Panc1 (cell line): ENCODE data around the gene ARMC10. TPM values are rescaled to one million over a fixed set of nuclear protein-coding genes. Genes with fewer than 3 reads are reported as not detected.

Experiments used
- ATAC-seq: fragments of 200-7000 bp; cut with Tn5 transposase; 2 replicates; pipeline ENCODE4 v1.9.1; 2020; ENCODE audit warnings: mild to moderate bottlenecking, moderate library complexity
- BruUV-seq: library from RNA; stranded (reverse); fragments of 400-500 nt; replicated peaks from 2 replicates; lab custom pipeline; 2021; lab: Mats Ljungman, UMichigan
- CTCF ChIA-PET: fragments of 300-600 bp; sonication (Branson Sonifier 250); formaldehyde crosslinking; loops from one replicate; lab custom pipeline; 2022; ENCODE audit warnings: antibody characterized with exemption; lab: Charles Lee
- POLR2A ChIA-PET: fragments of 300-600 bp; sonication (Branson Sonifier 250); formaldehyde crosslinking; loops from one replicate; lab custom pipeline; 2022; ENCODE audit warnings: antibody characterized with exemption; lab: Charles Lee
- DNase-seq: peaks from one replicate; pipeline ENCODE4 v3.0.0-alpha.2; 2010; ENCODE audit warnings: low read depth, low spot score
- H3K27ac ChIP-seq: 2 replicates; pipeline ENCODE4 v1.5.1; 2011; ENCODE audit warnings: mild to moderate bottlenecking, low read length, inconsistent platforms
- H3K27me3 ChIP-seq: fragments of 200-500 bp; sonication (Bioruptor generic); 2 replicates; pipeline ENCODE4 v1.6.0; 2014; ENCODE audit warnings: low read length, inconsistent platforms; ENCODE audit not compliant: control insufficient read depth, insufficient read depth
- H3K36me3 ChIP-seq: fragments of 200-500 bp; sonication (Bioruptor generic); 2 replicates; pipeline ENCODE4 v1.5.1; 2014; ENCODE audit warnings: inconsistent platforms, mild to moderate bottlenecking, low read length, moderate library complexity; ENCODE audit not compliant: control insufficient read depth, insufficient read depth
- H3K4me1 ChIP-seq: 2 replicates; pipeline ENCODE4 v1.5.1; 2011; ENCODE audit warnings: inconsistent platforms, mild to moderate bottlenecking, low read length, moderate library complexity; ENCODE audit not compliant: control insufficient read depth, insufficient read depth
- H3K4me3 ChIP-seq, 2 experiments: 2 replicates each; pipeline ENCODE4 v1.5.1; 2011 to 2012; ENCODE audit warnings: low read depth in 2 of 2, low read length in 2 of 2, mild to moderate bottlenecking in 2 of 2, inconsistent platforms in 1 of 2, moderate library complexity in 1 of 2
- H3K9me3 ChIP-seq: fragments of 200-500 bp; sonication (Bioruptor generic); 2 replicates; pipeline ENCODE4 v1.5.1; 2014; ENCODE audit warnings: low read depth, mild to moderate bottlenecking, inconsistent platforms, low read length, moderate library complexity; ENCODE audit not compliant: control insufficient read depth, insufficient read depth
- POLR2AphosphoS5 ChIP-seq: IDR thresholded peaks from 2 replicates; pipeline ENCODE4 v1.6.1; 2012; ENCODE audit warnings: mild to moderate bottlenecking, low read depth, low read length, moderate library complexity
- SIN3A ChIP-seq: IDR thresholded peaks from 2 replicates; pipeline ENCODE4 v1.6.1; 2012; ENCODE audit warnings: low read depth, mild to moderate bottlenecking, low read length, moderate library complexity, borderline replicate concordance; ENCODE audit not compliant: insufficient read depth
- TCF7L2 ChIP-seq: IDR thresholded peaks from 2 replicates; pipeline ENCODE4 v1.6.1; 2011; ENCODE audit warnings: mild to moderate bottlenecking, low read depth, low read length, inconsistent platforms
- in situ Hi-C: cut with HindIII; loops from 2 replicates; pipeline ENCODE4 v1.10.0; 2016; ENCODE audit warnings: low sequenced_read_pairs, low pct_unique_long_range_greater_than_20kb
- intact Hi-C: fragments of 100-400 bp; cut with micrococcal nuclease; formaldehyde crosslinking; loops from one replicate; pipeline ENCODE4 v1.10.0; 2022; ENCODE audit not compliant: unreplicated experiment
- total RNA-seq: library from RNA; stranded (reverse); gene quantifications from one replicate; pipeline ENCODE4 v1.2.1, GENCODE V29; 2021; ENCODE audit not compliant: unreplicated experiment
- TF ChIP-seq, protein P1 (sequence below): fragments of 450-650 bp; IDR thresholded peaks from 2 replicates; pipeline ENCODE4 v1.5.1; 2017; ENCODE audit warnings: mild to moderate bottlenecking
- TF ChIP-seq, protein P2 (sequence below), 2 experiments: IDR thresholded peaks; 2 replicates each; pipeline ENCODE4 v1.6.1; 2011 to 2012; ENCODE audit warnings: low read depth in 2 of 2, control low read depth in 1 of 2, low read length in 1 of 2, mild to moderate bottlenecking in 1 of 2, moderate library complexity in 1 of 2; ENCODE audit not compliant: insufficient read depth in 1 of 2

Gene ARMC10
- total RNA-seq, 1 experiment from 2014 or later = 73.2 TPM

DNA sequence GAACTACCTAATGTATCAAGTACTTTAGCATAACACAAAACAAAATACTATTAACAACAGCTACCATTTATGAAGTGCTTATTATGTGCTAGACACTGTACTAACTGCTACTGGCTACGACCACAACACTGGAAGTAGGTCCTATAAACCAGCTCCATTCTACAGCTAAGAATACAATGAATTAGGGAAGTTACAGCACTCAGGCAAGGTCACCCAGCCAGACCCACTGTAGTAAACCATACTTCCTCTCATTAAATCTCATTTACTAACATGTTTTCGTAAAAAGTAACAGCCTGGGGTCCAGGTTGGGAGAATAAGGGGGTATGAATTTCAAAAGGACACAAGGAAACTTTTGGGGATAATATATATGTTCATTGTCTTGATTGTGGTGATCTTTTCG is 48.6 kb downstream of the ARMC10 start:
- no TSS peak for BruUV-seq
- Histone ChIP-seq H3K4me3 (no peak overlapping the region), H3K9me3 (no peaks in the 10 kb centered on the region), H3K36me3 (peaks cover 6% of the 10 kb centered on the region; the same call in 1 of the 2 replicates), H3K4me1 (no peaks in the 10 kb centered on the region), H3K27me3 (no peaks in the 10 kb centered on the region), H3K27ac (no peak overlapping the region)
- no peak for TF ChIP-seq SIN3A
- TF ChIP-seq, protein P1, sequence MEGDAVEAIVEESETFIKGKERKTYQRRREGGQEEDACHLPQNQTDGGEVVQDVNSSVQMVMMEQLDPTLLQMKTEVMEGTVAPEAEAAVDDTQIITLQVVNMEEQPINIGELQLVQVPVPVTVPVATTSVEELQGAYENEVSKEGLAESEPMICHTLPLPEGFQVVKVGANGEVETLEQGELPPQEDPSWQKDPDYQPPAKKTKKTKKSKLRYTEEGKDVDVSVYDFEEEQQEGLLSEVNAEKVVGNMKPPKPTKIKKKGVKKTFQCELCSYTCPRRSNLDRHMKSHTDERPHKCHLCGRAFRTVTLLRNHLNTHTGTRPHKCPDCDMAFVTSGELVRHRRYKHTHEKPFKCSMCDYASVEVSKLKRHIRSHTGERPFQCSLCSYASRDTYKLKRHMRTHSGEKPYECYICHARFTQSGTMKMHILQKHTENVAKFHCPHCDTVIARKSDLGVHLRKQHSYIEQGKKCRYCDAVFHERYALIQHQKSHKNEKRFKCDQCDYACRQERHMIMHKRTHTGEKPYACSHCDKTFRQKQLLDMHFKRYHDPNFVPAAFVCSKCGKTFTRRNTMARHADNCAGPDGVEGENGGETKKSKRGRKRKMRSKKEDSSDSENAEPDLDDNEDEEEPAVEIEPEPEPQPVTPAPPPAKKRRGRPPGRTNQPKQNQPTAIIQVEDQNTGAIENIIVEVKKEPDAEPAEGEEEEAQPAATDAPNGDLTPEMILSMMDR = no peak
- in situ Hi-C loops (no loop called here), intact Hi-C loops (no loop called here)
- CTCF ChIA-PET = no interaction called here
- no peak for DNase-seq
- POLR2A ChIA-PET = no interaction called here
- no peak for ATAC-seq

DNA sequence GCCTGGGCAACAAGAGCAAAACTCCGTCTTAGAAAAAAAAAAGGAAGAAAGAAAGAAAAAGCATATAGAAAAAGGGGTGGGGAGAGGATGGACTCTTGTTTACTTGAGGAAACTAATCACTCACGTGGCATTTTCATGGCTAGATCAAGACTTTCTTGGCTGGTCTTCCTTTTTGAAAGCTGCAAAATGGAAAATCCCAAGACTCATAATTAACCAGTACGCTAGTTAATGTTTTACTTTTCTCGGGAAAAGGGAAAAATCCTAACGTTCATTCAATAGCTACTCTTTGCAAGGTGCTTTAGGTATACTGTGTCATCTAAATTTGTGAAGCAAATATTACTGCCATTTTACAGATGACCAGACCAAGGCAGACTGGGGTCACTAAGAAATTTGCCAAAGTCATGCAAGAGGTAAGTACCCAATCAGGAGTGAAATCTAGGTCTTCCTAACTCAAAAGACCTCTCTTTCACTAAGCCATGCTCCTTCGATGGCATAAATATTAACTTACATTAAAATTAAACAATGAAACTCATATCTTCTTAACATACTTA is 49.6 kb downstream of the ARMC10 start:
- CTCF ChIA-PET = no interaction called here

More for the DNA sequence above, 49.6 kb downstream of the ARMC10 start:
- POLR2A ChIA-PET = no interaction called here
- no peaks in the 10 kb centered on the region for H3K9me3 ChIP-seq
- BruUV-seq = no TSS peak
- H3K36me3 ChIP-seq = peaks cover 4% of the 10 kb centered on the region; the same call in 1 of the 2 replicates
- no peak for DNase-seq
- TF ChIP-seq TCF7L2 (no peak), SIN3A (no peak), POLR2AphosphoS5 (no peak)
- TF ChIP-seq, protein P2, sequence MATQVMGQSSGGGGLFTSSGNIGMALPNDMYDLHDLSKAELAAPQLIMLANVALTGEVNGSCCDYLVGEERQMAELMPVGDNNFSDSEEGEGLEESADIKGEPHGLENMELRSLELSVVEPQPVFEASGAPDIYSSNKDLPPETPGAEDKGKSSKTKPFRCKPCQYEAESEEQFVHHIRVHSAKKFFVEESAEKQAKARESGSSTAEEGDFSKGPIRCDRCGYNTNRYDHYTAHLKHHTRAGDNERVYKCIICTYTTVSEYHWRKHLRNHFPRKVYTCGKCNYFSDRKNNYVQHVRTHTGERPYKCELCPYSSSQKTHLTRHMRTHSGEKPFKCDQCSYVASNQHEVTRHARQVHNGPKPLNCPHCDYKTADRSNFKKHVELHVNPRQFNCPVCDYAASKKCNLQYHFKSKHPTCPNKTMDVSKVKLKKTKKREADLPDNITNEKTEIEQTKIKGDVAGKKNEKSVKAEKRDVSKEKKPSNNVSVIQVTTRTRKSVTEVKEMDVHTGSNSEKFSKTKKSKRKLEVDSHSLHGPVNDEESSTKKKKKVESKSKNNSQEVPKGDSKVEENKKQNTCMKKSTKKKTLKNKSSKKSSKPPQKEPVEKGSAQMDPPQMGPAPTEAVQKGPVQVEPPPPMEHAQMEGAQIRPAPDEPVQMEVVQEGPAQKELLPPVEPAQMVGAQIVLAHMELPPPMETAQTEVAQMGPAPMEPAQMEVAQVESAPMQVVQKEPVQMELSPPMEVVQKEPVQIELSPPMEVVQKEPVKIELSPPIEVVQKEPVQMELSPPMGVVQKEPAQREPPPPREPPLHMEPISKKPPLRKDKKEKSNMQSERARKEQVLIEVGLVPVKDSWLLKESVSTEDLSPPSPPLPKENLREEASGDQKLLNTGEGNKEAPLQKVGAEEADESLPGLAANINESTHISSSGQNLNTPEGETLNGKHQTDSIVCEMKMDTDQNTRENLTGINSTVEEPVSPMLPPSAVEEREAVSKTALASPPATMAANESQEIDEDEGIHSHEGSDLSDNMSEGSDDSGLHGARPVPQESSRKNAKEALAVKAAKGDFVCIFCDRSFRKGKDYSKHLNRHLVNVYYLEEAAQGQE (IDR thresholded peaks at IDR 0.05; ENCODE audit: insufficient read depth in 1 of 2, low read depth in 2 of 2, low read length in 1 of 2) = no peak
- TF ChIP-seq, protein P1 = no peak
- H3K27me3 ChIP-seq = no peaks in the 10 kb centered on the region
- no peak for ATAC-seq
- no peak overlapping the region for H3K4me3 ChIP-seq
- in situ Hi-C loops = no loop called here
- peaks cover 4% of the 10 kb centered on the region; the same call in 1 of the 2 replicates for H3K4me1 ChIP-seq
- no peak overlapping the region for H3K27ac ChIP-seq
- intact Hi-C loops = no loop called here
